IMR-90 (cell line): ENCODE measurements around the gene ZBTB33. TPM values are rescaled to one million over a fixed set of nuclear protein-coding genes. Genes with fewer than 3 reads are reported as not detected.

Experiments
- ATAC-seq: fragments of 200-7000 bp; cut with Tn5 transposase; 2 replicates; pipeline ENCODE4 v1.9.1; 2020; ENCODE audit warnings: low read depth, mild to moderate bottlenecking, moderate library complexity
- BruUV-seq: library from RNA; stranded (reverse); fragments of 400-500 nt; replicated peaks from 2 replicates; lab custom pipeline; 2021; lab: Mats Ljungman, UMichigan
- CTCF ChIA-PET: fragments of 300-600 bp; formaldehyde crosslinking; extraction: SDS; loops from one replicate; lab custom pipeline; 2021; ENCODE audit warnings: antibody characterized with exemption; lab: Yijun Ruan, JAX
- POLR2A ChIA-PET: fragments of 300-600 bp; sonication (Branson Sonifier 250); formaldehyde crosslinking; loops from one replicate; lab custom pipeline; 2022; ENCODE audit warnings: antibody characterized with exemption; ENCODE audit not compliant: unreplicated experiment; lab: Charles Lee
- DNase-seq: peaks from one replicate; pipeline ENCODE4 v3.0.0; 2013
- H2AFZ ChIP-seq: replicated peaks from 2 replicates; pipeline ENCODE3; 2013; ENCODE audit warnings: low read length, mild to moderate bottlenecking; ENCODE audit not compliant: poor library complexity
- H2AK5ac ChIP-seq: 2 replicates; pipeline ENCODE4 v1.6.1; 2013; ENCODE audit warnings: low read depth, low read length, inconsistent platforms
- H2AK9ac ChIP-seq: replicated peaks from 2 replicates; pipeline ENCODE3; 2013; ENCODE audit warnings: mild to moderate bottlenecking, low read depth, low read length, moderate library complexity; ENCODE audit not compliant: poor library complexity
- H2BK120ac ChIP-seq: 2 replicates; pipeline ENCODE4 v1.6.1; 2013; ENCODE audit warnings: low read depth, low read length, inconsistent platforms
- H2BK15ac ChIP-seq: 3 replicates; pipeline ENCODE4 v1.6.1; 2013; ENCODE audit warnings: low read depth, low read length, inconsistent platforms
- H2BK20ac ChIP-seq: 2 replicates; pipeline ENCODE4 v1.6.1; 2013; ENCODE audit warnings: low read depth, mild to moderate bottlenecking, inconsistent platforms, low read length, moderate library complexity
- H2BK5ac ChIP-seq: 2 replicates; pipeline ENCODE4 v1.6.1; 2013; ENCODE audit warnings: mild to moderate bottlenecking, low read depth, low read length, inconsistent platforms; ENCODE audit not compliant: poor library complexity, severe bottlenecking
- H3K14ac ChIP-seq: replicated peaks from 2 replicates; pipeline ENCODE4 v1.6.1; 2013; ENCODE audit warnings: low read depth, low read length, inconsistent platforms
- H3K18ac ChIP-seq: 2 replicates; pipeline ENCODE4 v1.6.1; 2013; ENCODE audit warnings: low read depth, low read length, control low read depth
- H3K23ac ChIP-seq: 2 replicates; pipeline ENCODE4 v1.6.1; 2013; ENCODE audit warnings: low read depth, low read length, inconsistent platforms
- H3K27ac ChIP-seq: 2 replicates; pipeline ENCODE4 v1.5.1; 2013; ENCODE audit warnings: mild to moderate bottlenecking, control low read depth, low read length; ENCODE audit not compliant: insufficient read depth
- H3K27me3 ChIP-seq: 2 replicates; pipeline ENCODE4 v1.6.1; 2013; ENCODE audit warnings: low read length; ENCODE audit not compliant: control insufficient read depth, insufficient read depth
- H3K36me3 ChIP-seq: 2 replicates; pipeline ENCODE4 v1.6.1; 2013; ENCODE audit warnings: low read length, mixed read lengths; ENCODE audit not compliant: control insufficient read depth, insufficient read depth
- H3K4ac ChIP-seq: 2 replicates; pipeline ENCODE4 v1.6.1; 2013; ENCODE audit warnings: low read depth, low read length, inconsistent platforms
- H3K4me1 ChIP-seq: 2 replicates; pipeline ENCODE4 v1.6.1; 2013; ENCODE audit warnings: low read length, mixed read lengths; ENCODE audit not compliant: control insufficient read depth, insufficient read depth
- H3K4me2 ChIP-seq: 2 replicates; pipeline ENCODE4 v1.6.1; 2013; ENCODE audit warnings: low read depth, mild to moderate bottlenecking, control low read depth, low read length, moderate library complexity
- H3K4me3 ChIP-seq: 2 replicates; pipeline ENCODE4 v1.5.1; 2013; ENCODE audit warnings: low read depth, mild to moderate bottlenecking, control low read depth, low read length, moderate library complexity; ENCODE audit not compliant: insufficient read depth
- H3K56ac ChIP-seq: 2 replicates; pipeline ENCODE4 v1.6.1; 2013; ENCODE audit warnings: low read length, inconsistent platforms; ENCODE audit not compliant: insufficient read depth; ENCODE audit errors: extremely low read depth
- H3K79me1 ChIP-seq, 2 experiments: 2 replicates each; pipeline ENCODE4 v1.6.1; 2013; ENCODE audit warnings: low read length in 2 of 2, inconsistent platforms in 1 of 2, low read depth in 1 of 2
- H3K9ac ChIP-seq: 2 replicates; pipeline ENCODE4 v1.6.1; 2013; ENCODE audit warnings: low read depth, low read length, control low read depth
- H3K9me1 ChIP-seq: 2 replicates; pipeline ENCODE4 v1.6.1; 2013; ENCODE audit warnings: low read length, inconsistent platforms; ENCODE audit not compliant: insufficient read depth
- H3K9me3 ChIP-seq: 2 replicates; pipeline ENCODE4 v1.6.1; 2013; ENCODE audit warnings: low read length; ENCODE audit not compliant: control insufficient read depth, insufficient read depth
- H4K20me1 ChIP-seq: 2 replicates; pipeline ENCODE4 v1.6.1; 2013; ENCODE audit warnings: low read length, inconsistent platforms; ENCODE audit not compliant: insufficient read depth
- H4K5ac ChIP-seq: 2 replicates; pipeline ENCODE4 v1.6.1; 2013; ENCODE audit warnings: mild to moderate bottlenecking, low read depth, low read length, control low read depth
- H4K8ac ChIP-seq, 2 experiments: 2 replicates each; pipeline ENCODE4 v1.6.1; 2013; ENCODE audit warnings: low read depth in 2 of 2, low read length in 2 of 2, control low read depth in 1 of 2, inconsistent platforms in 1 of 2
- H4K91ac ChIP-seq: 2 replicates; pipeline ENCODE4 v1.6.1; 2013; ENCODE audit warnings: low read depth, low read length, inconsistent platforms; ENCODE audit not compliant: insufficient read depth
- BHLHE40 ChIP-seq: fragments of 150-350 bp; IDR thresholded peaks from 2 replicates; pipeline ENCODE4 v1.6.1; 2016; ENCODE audit warnings: mild to moderate bottlenecking, low read depth, low read length
- MAFK ChIP-seq: IDR thresholded peaks from 2 replicates; pipeline ENCODE4 v1.6.1; 2012; ENCODE audit warnings: low read depth, low read length, improper control_type of control experiment
- MAZ ChIP-seq: IDR thresholded peaks from 2 replicates; pipeline ENCODE4 v1.6.1; 2012; ENCODE audit warnings: low read depth, mild to moderate bottlenecking, low read length, improper control_type of control experiment, moderate library complexity, borderline replicate concordance
- MXI1 ChIP-seq: IDR thresholded peaks from 2 replicates; pipeline ENCODE4 v1.6.1; 2012; ENCODE audit warnings: low read depth, mild to moderate bottlenecking, low read length, moderate library complexity, borderline replicate concordance
- NFE2L2 ChIP-seq: fragments of 150-350 bp; IDR thresholded peaks from 2 replicates; pipeline ENCODE4 v1.6.1; 2016; ENCODE audit warnings: low read depth, mild to moderate bottlenecking, low read length
- RCOR1 ChIP-seq: IDR thresholded peaks from 2 replicates; pipeline ENCODE4 v1.6.1; 2012; ENCODE audit warnings: mild to moderate bottlenecking, low read length, improper control_type of control experiment; ENCODE audit not compliant: insufficient replicate concordance
- SMC3 ChIP-seq: fragments of 150-350 bp; IDR thresholded peaks from 2 replicates; pipeline ENCODE4 v1.6.1; 2016; ENCODE audit warnings: low read depth, mild to moderate bottlenecking, antibody characterized with exemption, low read length, moderate library complexity
- WGBS, 2 experiments: methylation state at CpG; one replicate each; pipeline versions ENCODE4 v1.1.5 to v1.1.7; 2013; ENCODE audit warnings: missing lambda C conversion rate in 2 of 2; ENCODE audit not compliant: insufficient read length in 1 of 2; ENCODE audit errors: extremely low coverage in 2 of 2; 5-methylcytosine and 5-hydroxymethylcytosine counted together
- dilution Hi-C: fragments of 300-500 bp; cut with HindIII; formaldehyde crosslinking; loops from one replicate; pipeline ENCODE4 v1.14.3; 2018; ENCODE audit warnings: low sequenced_read_pairs; ENCODE audit not compliant: unreplicated experiment
- in situ Hi-C: fragments of 300-500 bp; cut with MboI; formaldehyde crosslinking; loops from 3 replicates; pipeline ENCODE4 v1.14.3; 2019; ENCODE audit warnings: low sequenced_read_pairs, inconsistent platforms, mixed read lengths
- intact Hi-C: fragments of 100-400 bp; cut with micrococcal nuclease; formaldehyde crosslinking; loops from 2 replicates; pipeline ENCODE4 v1.10.0; 2022
- polyA plus RNA-seq, 3 experiments: library from polyadenylated mRNA; depleted of rRNA; stranded (reverse); fragments of >200 nt; gene quantifications; 2 replicates each; pipeline ENCODE4 v1.2.3, GENCODE V29; 2012; ENCODE audit warnings: low replicate concordance in 1 of 3
- total RNA-seq: library from RNA; depleted of rRNA; stranded (reverse); fragments of >200 nt; gene quantifications from 2 replicates; pipeline ENCODE4 v1.2.3, GENCODE V29; 2012
- TF ChIP-seq, protein P1 (sequence below): conservative IDR thresholded peaks from 2 replicates; pipeline ENCODE4 v1.5.1; 2012; ENCODE audit warnings: mild to moderate bottlenecking, low read depth, low read length, improper control_type of control experiment

ZBTB33 gene
- total and polyA plus RNA-seq, 2 of the 4 experiments (the other 2 are of a cell fraction) = 3.3 to 16.3 TPM

GRCh38 chrX:120281761-120282160 lies 31.1 kb downstream of the ZBTB33 start:
- H3K14ac ChIP-seq = no peak overlapping the region
- H3K56ac ChIP-seq = no peak overlapping the region
- DNase-seq = no peak
- no peak overlapping the region for H3K9ac ChIP-seq
- H2BK20ac ChIP-seq = no peak overlapping the region
- H3K79me1 ChIP-seq = no peaks in the 10 kb centered on the region
- no peak overlapping the region for H3K27ac ChIP-seq
- POLR2A ChIA-PET = no interaction called here
- H2AK5ac ChIP-seq = no peak overlapping the region
- no peak overlapping the region for H2BK5ac ChIP-seq
- H3K9me3 ChIP-seq = no peaks in the 10 kb centered on the region
- no CpG with 5 or more reads among the region's 4 CpGs for WGBS, 2 experiments
- no peak overlapping the region for H3K18ac ChIP-seq
- H3K4me3 ChIP-seq = no peak overlapping the region
- no peaks in the 10 kb centered on the region for H3K4me1 ChIP-seq
- intact Hi-C loops = no loop called here
- TF ChIP-seq RCOR1 (no peak), BHLHE40 (no peak), MAZ (no peak), MXI1 (no peak), MAFK (no peak), SMC3 (no peak), NFE2L2 (no peak)
- TF ChIP-seq, protein P1, sequence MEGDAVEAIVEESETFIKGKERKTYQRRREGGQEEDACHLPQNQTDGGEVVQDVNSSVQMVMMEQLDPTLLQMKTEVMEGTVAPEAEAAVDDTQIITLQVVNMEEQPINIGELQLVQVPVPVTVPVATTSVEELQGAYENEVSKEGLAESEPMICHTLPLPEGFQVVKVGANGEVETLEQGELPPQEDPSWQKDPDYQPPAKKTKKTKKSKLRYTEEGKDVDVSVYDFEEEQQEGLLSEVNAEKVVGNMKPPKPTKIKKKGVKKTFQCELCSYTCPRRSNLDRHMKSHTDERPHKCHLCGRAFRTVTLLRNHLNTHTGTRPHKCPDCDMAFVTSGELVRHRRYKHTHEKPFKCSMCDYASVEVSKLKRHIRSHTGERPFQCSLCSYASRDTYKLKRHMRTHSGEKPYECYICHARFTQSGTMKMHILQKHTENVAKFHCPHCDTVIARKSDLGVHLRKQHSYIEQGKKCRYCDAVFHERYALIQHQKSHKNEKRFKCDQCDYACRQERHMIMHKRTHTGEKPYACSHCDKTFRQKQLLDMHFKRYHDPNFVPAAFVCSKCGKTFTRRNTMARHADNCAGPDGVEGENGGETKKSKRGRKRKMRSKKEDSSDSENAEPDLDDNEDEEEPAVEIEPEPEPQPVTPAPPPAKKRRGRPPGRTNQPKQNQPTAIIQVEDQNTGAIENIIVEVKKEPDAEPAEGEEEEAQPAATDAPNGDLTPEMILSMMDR = no peak
- no peak overlapping the region for H2BK15ac ChIP-seq
- no peak overlapping the region for H4K8ac ChIP-seq
- no peak overlapping the region for H3K4me2 ChIP-seq
- dilution Hi-C loops = no loop called here
- H3K23ac ChIP-seq = no peak overlapping the region
- ATAC-seq = no peak
- no peak overlapping the region for H4K5ac ChIP-seq
- peaks cover 10% of the 10 kb centered on the region for H3K27me3 ChIP-seq
- H3K9me1 ChIP-seq = no peaks in the 10 kb centered on the region
- no peaks in the 10 kb centered on the region for H4K20me1 ChIP-seq
- H2AK9ac ChIP-seq = no peak overlapping the region
- H3K4ac ChIP-seq = no peak overlapping the region
- in situ Hi-C loops = no loop called here
- BruUV-seq = no TSS peak
- CTCF ChIA-PET = no interaction called here
- no peak overlapping the region for H4K91ac ChIP-seq
- H3K36me3 ChIP-seq = no peaks in the 10 kb centered on the region
- no peak overlapping the region for H2BK120ac ChIP-seq
- H2AFZ ChIP-seq = no peak overlapping the region
